Measurements from ENCODE around the gene ZCCHC17. TPM values are rescaled to one million over a fixed set of nuclear protein-coding genes. Genes with fewer than 3 reads are reported as not detected.

The ZCCHC17 gene
- total RNA-seq, 1 donor from 2014 or later = 55.0 TPM

DNA sequence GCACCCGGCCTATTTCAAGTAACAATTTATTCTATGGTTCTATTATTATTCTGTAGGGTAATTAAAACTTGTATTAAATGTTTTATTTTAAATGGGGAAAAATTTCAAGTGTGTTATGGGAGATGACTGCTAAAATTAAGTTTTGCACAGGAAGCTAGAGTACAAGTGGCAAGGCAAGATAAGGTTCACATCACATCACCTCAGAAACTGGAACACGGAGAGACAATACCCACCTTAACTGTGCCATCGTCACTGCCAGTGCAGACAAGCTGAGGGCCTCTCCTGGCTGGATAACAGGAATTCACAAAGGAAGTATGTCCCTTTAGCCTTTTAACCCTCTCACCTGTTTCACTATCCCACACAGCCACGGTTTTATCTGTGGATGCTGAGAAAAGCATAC, 7.8 kb upstream of the ZCCHC17 start:
- H3K36me3 Mint-ChIP-seq = peaks cover 17% of the 10 kb centered on the region
- no peak for TF ChIP-seq EZH2phosphoT487 (IDR thresholded peaks at IDR 0.05)
- no peak for TF ChIP-seq EZH2 (IDR thresholded peaks at IDR 0.05)
- TF ChIP-seq, protein P1, sequence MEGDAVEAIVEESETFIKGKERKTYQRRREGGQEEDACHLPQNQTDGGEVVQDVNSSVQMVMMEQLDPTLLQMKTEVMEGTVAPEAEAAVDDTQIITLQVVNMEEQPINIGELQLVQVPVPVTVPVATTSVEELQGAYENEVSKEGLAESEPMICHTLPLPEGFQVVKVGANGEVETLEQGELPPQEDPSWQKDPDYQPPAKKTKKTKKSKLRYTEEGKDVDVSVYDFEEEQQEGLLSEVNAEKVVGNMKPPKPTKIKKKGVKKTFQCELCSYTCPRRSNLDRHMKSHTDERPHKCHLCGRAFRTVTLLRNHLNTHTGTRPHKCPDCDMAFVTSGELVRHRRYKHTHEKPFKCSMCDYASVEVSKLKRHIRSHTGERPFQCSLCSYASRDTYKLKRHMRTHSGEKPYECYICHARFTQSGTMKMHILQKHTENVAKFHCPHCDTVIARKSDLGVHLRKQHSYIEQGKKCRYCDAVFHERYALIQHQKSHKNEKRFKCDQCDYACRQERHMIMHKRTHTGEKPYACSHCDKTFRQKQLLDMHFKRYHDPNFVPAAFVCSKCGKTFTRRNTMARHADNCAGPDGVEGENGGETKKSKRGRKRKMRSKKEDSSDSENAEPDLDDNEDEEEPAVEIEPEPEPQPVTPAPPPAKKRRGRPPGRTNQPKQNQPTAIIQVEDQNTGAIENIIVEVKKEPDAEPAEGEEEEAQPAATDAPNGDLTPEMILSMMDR (IDR thresholded peaks at IDR 0.05) = no peak
- H4K20me1 ChIP-seq (ENCODE audit: low read depth) = no peaks in the 10 kb centered on the region

DNA sequence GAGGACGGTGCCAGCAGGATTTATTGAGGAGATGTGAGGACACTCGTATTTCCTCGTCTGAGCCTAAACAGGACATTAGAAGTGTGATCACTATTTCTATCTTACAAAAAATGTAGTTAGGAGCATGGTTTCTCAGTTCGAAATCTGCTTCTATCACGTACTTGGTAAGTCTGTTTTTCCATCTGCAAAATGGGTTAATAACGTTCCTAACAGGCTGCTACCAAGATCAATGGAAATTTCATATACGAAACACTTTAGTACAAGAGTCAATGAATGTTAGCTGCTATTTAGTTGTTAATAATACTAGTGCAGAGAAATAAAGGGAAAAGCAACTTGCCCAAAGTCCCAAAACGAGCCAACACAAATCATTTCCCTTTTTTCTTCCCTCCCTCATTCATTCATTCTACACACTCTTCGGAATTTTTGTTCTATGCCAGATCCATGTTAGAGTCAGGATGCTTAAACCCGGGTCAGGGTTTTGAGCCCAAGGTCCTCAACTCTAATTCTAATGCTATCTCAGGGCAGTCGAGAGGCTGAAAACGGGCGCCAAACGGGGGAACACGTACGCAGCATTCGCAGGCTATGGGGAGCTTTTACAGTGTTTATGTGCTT, 852 bp upstream of the ZCCHC17 start:
- Mint-ChIP-seq H3K4me3 (no peak overlapping the region), H3K27ac (no peak overlapping the region), H3K4me1 (peaks cover 16% of the 10 kb centered on the region), H3K36me3 (peaks cover 9% of the 10 kb centered on the region), H3K27me3 (ENCODE audit: insufficient read depth, low read depth) (no peaks in the 10 kb centered on the region), H3K9me3 (no peaks in the 10 kb centered on the region)
- peak overlapping the region; percentile 84 for H3K4me2 ChIP-seq
- no peak for DNase-seq (ENCODE audit: low spot score)
- peak overlapping the region; percentile 58 for H2AFZ ChIP-seq (replicated peaks)
- H3K9me3 ChIP-seq (ENCODE audit: low read depth) = no peaks in the 10 kb centered on the region
- no peak for TF ChIP-seq EZH2phosphoT487 (IDR thresholded peaks at IDR 0.05)
- no peak for TF ChIP-seq EZH2 (IDR thresholded peaks at IDR 0.05)
- TF ChIP-seq, protein P1 (IDR thresholded peaks at IDR 0.05) = no peak
- peak overlapping the region; percentile 92 for H3K9ac ChIP-seq
- H3K36me3 ChIP-seq = no peaks in the 10 kb centered on the region
- H3F3A ChIP-seq (ENCODE audit: low read depth) = peaks cover 4% of the 10 kb centered on the region
- H3K79me2 ChIP-seq (ENCODE audit: low read depth) = peaks cover 84% of the 10 kb centered on the region
- peak overlapping the region; percentile 84 for H3K4me3 ChIP-seq
- no peaks in the 10 kb centered on the region for H3K27me3 ChIP-seq
- peaks cover 17% of the 10 kb centered on the region for H3K4me1 ChIP-seq
- H4K20me1 ChIP-seq (ENCODE audit: low read depth) = peaks cover 7% of the 10 kb centered on the region
- H3K27ac ChIP-seq = no peak overlapping the region

More for the DNA sequence above, 7.8 kb upstream of the ZCCHC17 start:
- Mint-ChIP-seq H3K4me3 (no peak overlapping the region), H3K9me3 (no peaks in the 10 kb centered on the region), H3K27me3 (ENCODE audit: insufficient read depth, low read depth) (peaks cover 2% of the 10 kb centered on the region), H3K27ac (no peak overlapping the region), H3K4me1 (no peaks in the 10 kb centered on the region)
- no peaks in the 10 kb centered on the region for H3K27me3 ChIP-seq
- H3K4me1 ChIP-seq = no peaks in the 10 kb centered on the region
- H3K4me2 ChIP-seq = no peak overlapping the region
- H3F3A ChIP-seq (ENCODE audit: low read depth) = peaks cover 6% of the 10 kb centered on the region
- no peak overlapping the region for H3K4me3 ChIP-seq
- H2AFZ ChIP-seq (replicated peaks) = no peak overlapping the region
- H3K79me2 ChIP-seq (ENCODE audit: low read depth) = peaks cover 19% of the 10 kb centered on the region
- H3K27ac ChIP-seq = no peak overlapping the region
- H3K36me3 ChIP-seq = peaks cover 4% of the 10 kb centered on the region
- DNase-seq (ENCODE audit: low spot score) = no peak
- H3K9me3 ChIP-seq (ENCODE audit: low read depth) = no peaks in the 10 kb centered on the region
- no peak overlapping the region for H3K9ac ChIP-seq

DNA sequence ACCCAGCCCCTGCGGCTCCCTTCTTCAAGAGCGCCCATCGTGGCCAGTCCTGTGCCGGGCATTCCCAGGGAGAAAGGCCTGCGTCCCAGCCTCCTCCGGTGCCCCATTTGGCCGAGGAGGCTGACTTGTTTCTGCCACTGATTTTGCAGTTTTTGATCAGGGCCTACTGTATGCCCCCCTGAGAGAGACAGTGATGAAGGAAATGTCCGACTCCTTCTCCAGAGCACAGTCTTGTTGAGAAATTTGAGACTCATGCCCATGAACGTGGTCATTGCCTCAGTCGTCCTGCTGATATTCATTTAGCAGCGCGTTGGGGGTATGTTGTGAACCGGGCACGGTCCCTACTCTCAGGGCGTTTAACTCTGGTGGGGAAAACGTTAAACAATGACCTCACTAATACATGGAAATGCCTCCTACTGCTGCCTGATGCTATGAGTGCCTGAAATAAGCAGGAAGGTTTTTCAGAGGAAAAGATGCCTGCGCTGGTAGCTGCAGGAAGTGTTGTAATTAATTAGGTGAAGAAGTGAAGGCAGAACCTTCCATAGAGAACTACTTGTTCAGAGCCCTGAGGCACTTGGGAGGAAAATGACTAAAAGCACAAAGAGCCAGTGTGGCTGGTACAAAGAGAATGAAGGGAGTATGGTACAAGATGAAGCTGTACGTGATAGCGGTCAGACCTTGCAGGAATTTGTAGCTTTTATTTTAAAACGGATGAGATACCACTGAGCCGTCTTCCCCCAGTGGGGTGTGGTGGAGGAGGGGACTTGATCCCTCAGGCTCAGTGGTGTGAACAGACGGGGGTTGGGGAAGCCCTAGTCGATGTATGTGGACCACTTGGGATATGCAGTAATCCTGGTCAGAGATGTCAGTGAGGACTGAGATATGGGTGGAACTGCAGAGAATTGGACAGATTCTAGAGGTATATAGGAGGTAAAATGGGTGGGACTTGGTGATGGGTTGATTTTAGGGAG, 730 bp downstream of the ZCCHC17 start:
- H3K4me2 ChIP-seq = peak overlapping the region; percentile 85
- H3K79me2 ChIP-seq (ENCODE audit: low read depth) = peaks cover 95% of the 10 kb centered on the region
- H3K9me3 ChIP-seq (ENCODE audit: low read depth) = no peaks in the 10 kb centered on the region
- H3K4me3 ChIP-seq = peak overlapping the region; percentile 84
- no peak overlapping the region for H3K27ac Mint-ChIP-seq
- H3K27me3 Mint-ChIP-seq (ENCODE audit: insufficient read depth, low read depth) = no peaks in the 10 kb centered on the region
- peak overlapping the region; percentile 22 for H3K27ac ChIP-seq
- H3K27me3 ChIP-seq = no peaks in the 10 kb centered on the region
- peaks cover 4% of the 10 kb centered on the region for H3F3A ChIP-seq (ENCODE audit: low read depth)
- H2AFZ ChIP-seq (replicated peaks) = peak overlapping the region; percentile 21
- H3K36me3 Mint-ChIP-seq = peaks cover 6% of the 10 kb centered on the region
- peak overlapping the region; percentile 76 for H3K9ac ChIP-seq
- peaks cover 14% of the 10 kb centered on the region for H4K20me1 ChIP-seq (ENCODE audit: low read depth)
- TF ChIP-seq EZH2phosphoT487 (IDR thresholded peaks at IDR 0.05) (no peak), EZH2 (IDR thresholded peaks at IDR 0.05) (no peak)
- TF ChIP-seq, protein P1 (IDR thresholded peaks at IDR 0.05) = no peak
- peaks cover 17% of the 10 kb centered on the region for H3K4me1 ChIP-seq
- DNase-seq (ENCODE audit: low spot score) = peak; percentile 29
- no peaks in the 10 kb centered on the region for H3K36me3 ChIP-seq
- H3K9me3 Mint-ChIP-seq = no peaks in the 10 kb centered on the region
- H3K4me3 Mint-ChIP-seq = no peak overlapping the region
- peaks cover 16% of the 10 kb centered on the region for H3K4me1 Mint-ChIP-seq
